Sigmoid colon (tissue), 7 donors: ENCODE measurements around the gene TXNL4A. TPM values are rescaled to one million over a fixed set of nuclear protein-coding genes. Genes with fewer than 3 reads are reported as not detected.

ENCODE experiments used
- DNase-seq: peaks from one replicate; pipeline ENCODE4 v3.0.0-alpha.2; 2019
- H3K27ac ChIP-seq, 4 donors: fragments of 200-600 bp; sonication (generic); one replicate each; pipeline ENCODE4 v1.5.1; 2016 to 2019; ENCODE audit warnings: mild to moderate bottlenecking in 1 of 4
- H3K27me3 ChIP-seq, 3 donors: fragments of 200-600 bp; sonication (generic); one replicate each; pipeline ENCODE4 v1.5.1; 2019; ENCODE audit warnings: mild to moderate bottlenecking in 1 of 3
- H3K36me3 ChIP-seq, 4 donors: fragments of 200-600 bp; sonication (generic); one replicate each; pipeline ENCODE4 v1.5.1; 2016 to 2019
- H3K4me1 ChIP-seq, 4 donors: fragments of 200-600 bp; sonication (generic); one replicate each; pipeline ENCODE4 v1.5.1; 2017 to 2019
- H3K4me3 ChIP-seq, 4 donors: fragments of 200-600 bp; sonication (generic); one replicate each; pipeline ENCODE4 v1.5.1; 2017 to 2019; ENCODE audit warnings: mild to moderate bottlenecking in 2 of 4, moderate library complexity in 1 of 4
- H3K9me3 ChIP-seq, 4 donors: fragments of 200-600 bp in 3 of 4; sonication (generic) in 3 of 4; one replicate each; pipeline versions ENCODE4 v1.5.1 to v1.6.1; 2013 to 2019
- EP300 ChIP-seq, 4 donors: sonication (generic); formaldehyde crosslinking; IDR thresholded peaks; one replicate each; pipeline ENCODE4 v1.6.1; 2017; ENCODE audit warnings: antibody characterized with exemption in 4 of 4
- POLR2A ChIP-seq, 2 donors: fragments of 450-650 bp; IDR thresholded peaks; one replicate each; pipeline ENCODE4 v1.6.1; 2016; ENCODE audit warnings: antibody characterized with exemption in 2 of 2, mild to moderate bottlenecking in 2 of 2, moderate library complexity in 2 of 2
- POLR2AphosphoS5 ChIP-seq, 4 donors: sonication (generic); formaldehyde crosslinking; IDR thresholded peaks; one replicate each; pipeline ENCODE4 v1.6.1; 2017; ENCODE audit warnings: antibody characterized with exemption in 4 of 4
- WGBS, 2 donors: extraction: QIAGEN DNeasy Blood & Tissue Kit; methylation state at CpG; one replicate each; pipeline ENCODE4 v1.1.7; 2013; 5-methylcytosine and 5-hydroxymethylcytosine counted together
- intact Hi-C: fragments of 100-400 bp; cut with DNase I; formaldehyde crosslinking; loops from one replicate; pipeline ENCODE4 v1.15.1; 2023
- polyA plus RNA-seq, 3 donors: library from polyadenylated mRNA; stranded (reverse); fragments of 200-250 nt; gene quantifications; one replicate each; pipeline ENCODE4 v1.2.3, GENCODE V29; 2013
- total RNA-seq, 4 donors: library from RNA; depleted of rRNA; stranded (reverse); fragments of >200 nt; gene quantifications; one replicate each; pipeline ENCODE4 v1.1.0, GENCODE V29; 2016
- TF ChIP-seq, protein P1 (sequence below), 4 experiments: fragments of 450-650 bp in 3 of 4; fragments of 200-600 bp in 1 of 4; IDR thresholded peaks; one replicate each; pipeline ENCODE4 v1.5.1; 2016 to 2019; ENCODE audit warnings: antibody characterized with exemption in 4 of 4, mild to moderate bottlenecking in 3 of 4, moderate library complexity in 2 of 4
- donor health status: healthy with polysubstance abuse.
- donor health status: Bipolar disorder and iron deficiency.
- donor health status: healthy.

Gene TXNL4A
- total and polyA plus RNA-seq, 7 donors: 16.9 to 85.3 (median 32.9) TPM

DNA sequence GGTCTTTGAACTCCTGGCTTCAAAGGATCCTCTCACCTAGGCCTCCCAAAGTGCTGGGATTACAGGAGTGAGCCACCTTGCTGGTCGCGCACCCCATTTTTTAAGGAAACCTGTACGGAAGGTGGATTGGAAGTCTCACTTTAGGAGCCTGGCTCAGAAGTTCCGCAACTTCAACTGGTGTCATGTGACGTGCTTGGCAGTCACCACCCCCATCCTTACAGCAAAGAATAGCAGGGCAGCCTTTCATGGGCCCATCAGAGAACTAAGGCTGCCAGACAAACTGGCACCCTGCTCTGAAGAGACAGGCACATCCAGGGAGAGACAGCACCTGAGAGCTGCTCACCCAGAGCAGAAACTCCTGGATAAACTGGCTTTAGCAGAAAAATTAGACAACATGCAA lies 33.6 kb downstream of the TXNL4A start:
- DNase-seq: peak; percentile 46
- 34 to 80% methylated on average over 5 of the region's 5 CpGs for WGBS, 2 donors
- intact Hi-C loops: no loop called here

DNA sequence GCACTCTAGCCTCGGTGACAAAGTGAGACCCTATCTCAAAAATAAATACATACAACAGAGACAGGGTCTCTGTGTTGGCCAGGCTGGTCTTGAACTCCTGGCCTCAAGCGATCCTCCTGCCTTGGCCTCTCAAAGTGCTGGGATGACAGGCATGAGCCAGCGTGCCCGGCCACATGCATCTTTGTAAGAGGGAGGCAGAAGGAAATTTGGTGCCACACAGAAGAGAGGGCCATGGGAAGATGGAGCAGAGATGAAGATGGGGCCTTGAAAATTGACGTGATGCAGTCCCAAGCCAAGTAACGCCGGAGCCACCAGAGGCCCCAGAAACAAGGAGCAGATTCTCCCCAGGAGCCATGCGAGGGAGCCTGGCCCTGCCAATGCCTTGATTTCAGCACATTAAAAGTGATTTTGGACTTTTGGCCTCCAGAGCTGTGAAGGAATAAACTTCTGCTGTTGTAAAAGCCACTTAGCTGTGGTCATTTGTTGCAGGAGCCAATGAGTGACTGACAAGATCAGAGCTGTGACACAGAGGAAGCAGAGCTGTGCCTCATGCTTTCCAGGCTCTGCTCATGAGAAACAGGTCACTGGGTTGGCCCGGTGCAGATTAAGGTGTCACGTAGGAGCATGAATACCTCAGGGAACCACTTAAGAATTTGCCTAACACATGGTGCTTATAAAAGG lies 34.3 kb downstream of the TXNL4A start:
- peak; percentile 26 for DNase-seq
- intact Hi-C loops: no loop called here
- 42 to 79% methylated on average over 10 of the region's 10 CpGs for WGBS, 2 donors
- H3K36me3 ChIP-seq: peaks cover 0 to 1% (median 0%) of the 10 kb centered on the region in 4 donors
- no peak for TF ChIP-seq EP300 (IDR thresholded peaks at IDR 0.05)
- peak in 1 of 2 donors; percentile 14 for TF ChIP-seq POLR2A (IDR thresholded peaks at IDR 0.05)
- peaks cover 0 to 31% (median 21%) of the 10 kb centered on the region in 4 donors for H3K4me1 ChIP-seq
- no peaks in the 10 kb centered on the region for H3K9me3 ChIP-seq
- H3K4me3 ChIP-seq: no peak overlapping the region
- peaks cover 0 to 8% (median 3%) of the 10 kb centered on the region in 3 donors for H3K27me3 ChIP-seq
- no peak overlapping the region for H3K27ac ChIP-seq

More for the DNA sequence above, 33.6 kb downstream of the TXNL4A start:
- Histone ChIP-seq H3K27ac (no peak overlapping the region), H3K27me3 (peaks cover 0 to 15% (median 3%) of the 10 kb centered on the region in 3 donors), H3K36me3 (no peaks in the 10 kb centered on the region), H3K9me3 (no peaks in the 10 kb centered on the region), H3K4me1 (peaks cover 0 to 24% (median 14%) of the 10 kb centered on the region in 4 donors), H3K4me3 (no peak overlapping the region)
- TF ChIP-seq, protein P1, sequence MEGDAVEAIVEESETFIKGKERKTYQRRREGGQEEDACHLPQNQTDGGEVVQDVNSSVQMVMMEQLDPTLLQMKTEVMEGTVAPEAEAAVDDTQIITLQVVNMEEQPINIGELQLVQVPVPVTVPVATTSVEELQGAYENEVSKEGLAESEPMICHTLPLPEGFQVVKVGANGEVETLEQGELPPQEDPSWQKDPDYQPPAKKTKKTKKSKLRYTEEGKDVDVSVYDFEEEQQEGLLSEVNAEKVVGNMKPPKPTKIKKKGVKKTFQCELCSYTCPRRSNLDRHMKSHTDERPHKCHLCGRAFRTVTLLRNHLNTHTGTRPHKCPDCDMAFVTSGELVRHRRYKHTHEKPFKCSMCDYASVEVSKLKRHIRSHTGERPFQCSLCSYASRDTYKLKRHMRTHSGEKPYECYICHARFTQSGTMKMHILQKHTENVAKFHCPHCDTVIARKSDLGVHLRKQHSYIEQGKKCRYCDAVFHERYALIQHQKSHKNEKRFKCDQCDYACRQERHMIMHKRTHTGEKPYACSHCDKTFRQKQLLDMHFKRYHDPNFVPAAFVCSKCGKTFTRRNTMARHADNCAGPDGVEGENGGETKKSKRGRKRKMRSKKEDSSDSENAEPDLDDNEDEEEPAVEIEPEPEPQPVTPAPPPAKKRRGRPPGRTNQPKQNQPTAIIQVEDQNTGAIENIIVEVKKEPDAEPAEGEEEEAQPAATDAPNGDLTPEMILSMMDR (IDR thresholded peaks at IDR 0.05): no peak
- TF ChIP-seq EP300 (IDR thresholded peaks at IDR 0.05): no peak
- TF ChIP-seq POLR2AphosphoS5 (IDR thresholded peaks at IDR 0.05): no peak
- TF ChIP-seq POLR2A (IDR thresholded peaks at IDR 0.05): no peak

DNA sequence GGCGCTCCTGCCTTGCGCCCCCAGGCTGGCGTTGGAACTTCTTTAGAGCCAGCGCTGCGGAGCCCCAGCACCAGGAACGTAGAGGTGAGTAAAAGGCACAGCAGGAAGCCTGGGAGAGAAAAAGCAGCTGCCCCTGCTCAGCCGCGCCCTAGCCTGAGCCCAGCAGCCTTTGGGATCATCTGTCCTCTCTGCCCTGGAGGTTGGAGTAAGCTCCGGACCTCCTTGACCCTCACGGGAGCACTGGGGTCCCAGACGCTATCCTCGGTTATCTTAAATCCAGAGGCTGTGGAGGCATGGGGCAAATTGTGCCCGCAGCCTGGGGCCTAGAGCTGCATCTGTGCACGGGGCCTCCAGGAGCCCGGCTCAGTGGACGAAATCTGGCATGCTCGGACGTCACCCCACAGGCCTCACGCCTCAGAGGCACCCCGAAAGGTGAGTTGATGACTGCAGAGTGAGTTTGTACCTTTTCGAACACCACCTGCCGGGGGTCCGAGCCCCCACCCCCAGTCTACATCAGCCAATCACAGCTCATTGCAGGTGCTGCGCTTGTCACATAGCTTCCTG lies 35.3 kb downstream of the TXNL4A start:
- TF ChIP-seq EP300 (IDR thresholded peaks at IDR 0.05) (no peak), POLR2A (IDR thresholded peaks at IDR 0.05) (no peak), POLR2AphosphoS5 (IDR thresholded peaks at IDR 0.05) (no peak)
- TF ChIP-seq, protein P1 (IDR thresholded peaks at IDR 0.05): no peak
- H3K36me3 ChIP-seq: peaks cover 0 to 7% (median 0%) of the 10 kb centered on the region in 4 donors
- intact Hi-C loops: loop anchor here (1.0 kb wide), 1 partner anchor 11 kb away; the partner anchor contains the start of gene HSBP1L1
- H3K4me1 ChIP-seq: peaks cover 0 to 40% (median 28%) of the 10 kb centered on the region in 4 donors
- 41 to 78% methylated on average over 24 of the region's 24 CpGs for whole genome bisulfite sequencing, 2 donors
- no peak overlapping the region for H3K4me3 ChIP-seq
- no peaks in the 10 kb centered on the region for H3K27me3 ChIP-seq
- DNase-seq: peak; percentile 55
- no peaks in the 10 kb centered on the region for H3K9me3 ChIP-seq
- H3K27ac ChIP-seq: peak overlapping the region in 1 of 4 donors; percentile 88

DNA sequence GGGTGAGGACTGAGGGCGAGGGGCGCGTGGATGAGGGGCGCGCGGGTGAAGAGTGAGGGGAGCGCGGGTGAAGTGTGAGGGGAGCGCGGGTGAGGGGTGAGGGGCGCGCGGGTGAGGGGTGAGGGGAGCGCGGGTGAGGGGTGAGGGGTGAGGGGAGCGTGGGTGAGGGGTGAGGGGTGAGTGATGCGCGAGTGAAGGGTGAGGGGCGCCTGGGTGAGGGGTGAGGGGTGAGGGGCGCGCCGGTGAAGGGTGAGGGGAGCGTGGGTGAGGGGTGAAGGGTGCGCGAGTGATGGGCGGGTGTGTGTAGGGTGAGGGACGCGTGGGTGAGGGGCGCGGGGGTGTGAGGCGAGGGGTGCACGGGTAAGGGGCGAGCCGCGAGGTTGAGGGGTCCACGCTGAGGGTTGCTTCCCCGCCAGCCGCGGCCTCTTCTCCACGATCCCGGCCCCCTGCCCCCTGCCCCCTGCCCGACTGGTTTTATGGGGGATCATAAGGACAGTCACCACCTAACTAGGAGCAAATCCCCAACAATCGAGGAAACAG lies 35.8 kb downstream of the TXNL4A start:
- TF ChIP-seq POLR2A (IDR thresholded peaks at IDR 0.05): no peak
- no peak for TF ChIP-seq EP300 (IDR thresholded peaks at IDR 0.05)
- TF ChIP-seq POLR2AphosphoS5 (IDR thresholded peaks at IDR 0.05): no peak
- TF ChIP-seq, protein P1 (IDR thresholded peaks at IDR 0.05): no peak
- Histone ChIP-seq H3K4me1 (peaks cover 0 to 45% (median 30%) of the 10 kb centered on the region in 4 donors), H3K27me3 (no peaks in the 10 kb centered on the region), H3K36me3 (peaks cover 0 to 7% (median 0%) of the 10 kb centered on the region in 4 donors), H3K9me3 (no peaks in the 10 kb centered on the region), H3K4me3 (peak overlapping the region; percentile 39 to 100 (median 98)), H3K27ac (peak overlapping the region in 2 of 4 donors; percentile 87 to 88)
- WGBS, 2 donors: 11 to 25% methylated on average over 43 of the region's 43 CpGs
- no peak for DNase-seq
- intact Hi-C loops: loop anchor here (1.0 kb wide), 1 partner anchor 12 kb away; the partner anchor contains the start of gene HSBP1L1
